ENCODE measurements around the gene MORN1. TPM values are rescaled to one million over a fixed set of nuclear protein-coding genes. Genes with fewer than 3 reads are reported as not detected.

Gene MORN1
- total RNA-seq, 1 experiment from 2014 or later: 47.8 TPM

- H2AFZ ChIP-seq: no peak overlapping the region
- H4K20me1 ChIP-seq (ENCODE audit: insufficient read depth): no peaks in the 10 kb centered on the region; the same call in 1 of the 2 replicates
- TF ChIP-seq EZH2 (IDR thresholded peaks at IDR 0.05; ENCODE audit: low read depth) (no peak), CTCF (conservative IDR thresholded peaks at IDR 0.05) (no peak)
- no peak overlapping the region for H3K4me2 ChIP-seq
- H3K9me2 ChIP-seq (ENCODE audit: insufficient read depth): no peaks in the 10 kb centered on the region
- H3K79me2 ChIP-seq (ENCODE audit: low read depth): peaks cover 14% of the 10 kb centered on the region; the same call in 1 of the 2 replicates
- H3K4me3 ChIP-seq: no peak overlapping the region
- H3K36me3 ChIP-seq (ENCODE audit: low read depth): no peaks in the 10 kb centered on the region
- no peaks in the 10 kb centered on the region for H3K27me3 ChIP-seq (ENCODE audit: insufficient read depth, low read depth)
- ChIA-PET CTCF (interaction anchor here (0.5 kb wide), 1 partner anchor 17 kb away, joined by 3 read pairs; no protein-coding TSS in a partner anchor), POLR2A (ENCODE audit: unreplicated experiment) (no interaction called here)
- DNase-seq: no peak
- peaks cover 6% of the 10 kb centered on the region; the same call in 1 of the 2 replicates for H3F3A ChIP-seq (ENCODE audit: insufficient read depth, low read depth)
- no peak overlapping the region for H3K27ac ChIP-seq
- intact Hi-C loops (cut with micrococcal nuclease; ENCODE audit: unreplicated experiment): no loop called here
- H3K9me3 ChIP-seq (ENCODE audit: insufficient read depth, low read depth): no peaks in the 10 kb centered on the region
- BruUV-seq (replicated peaks): no TSS peak
- H3K4me1 ChIP-seq (replicated peaks; ENCODE audit: insufficient read depth): peaks cover 9% of the 10 kb centered on the region; the same call in 1 of the 2 replicates
Measured at GRCh38 chr1:2385606-2386280, 5.6 kb downstream of the MORN1 start.

- Histone ChIP-seq H3K4me3 (no peak overlapping the region), H4K20me1 (ENCODE audit: insufficient read depth) (no peaks in the 10 kb centered on the region; the same call in 1 of the 2 replicates), H3K36me3 (ENCODE audit: low read depth) (no peaks in the 10 kb centered on the region), H2AFZ (no peak overlapping the region), H3K79me2 (ENCODE audit: low read depth) (peaks cover 8% of the 10 kb centered on the region; the same call in 1 of the 2 replicates), H3K9me2 (ENCODE audit: insufficient read depth) (no peaks in the 10 kb centered on the region), H3K9me3 (ENCODE audit: insufficient read depth, low read depth) (no peaks in the 10 kb centered on the region), H3K27ac (no peak overlapping the region), H3K4me1 (replicated peaks; ENCODE audit: insufficient read depth) (peaks cover 5% of the 10 kb centered on the region; the same call in 1 of the 2 replicates), H3K27me3 (ENCODE audit: insufficient read depth, low read depth) (no peaks in the 10 kb centered on the region), H3K4me2 (no peak overlapping the region), H3F3A (ENCODE audit: insufficient read depth, low read depth) (peaks cover 4% of the 10 kb centered on the region; the same call in 1 of the 2 replicates)
- CTCF ChIA-PET: no interaction called here
- intact Hi-C loops (cut with micrococcal nuclease; ENCODE audit: unreplicated experiment): no loop called here
- TF ChIP-seq EZH2 (IDR thresholded peaks at IDR 0.05; ENCODE audit: low read depth): no peak
- no peak for TF ChIP-seq CTCF (conservative IDR thresholded peaks at IDR 0.05)
- POLR2A ChIA-PET (ENCODE audit: unreplicated experiment): no interaction called here
- DNase-seq: no peak
- no TSS peak for BruUV-seq (replicated peaks)
Measured at GRCh38 chr1:2384941-2385481, 6.3 kb downstream of the MORN1 start.

- H3K27ac ChIP-seq: no peak overlapping the region
- no peak overlapping the region for H3K4me2 ChIP-seq
- no peaks in the 10 kb centered on the region for H3K27me3 ChIP-seq (ENCODE audit: insufficient read depth, low read depth)
- no peak overlapping the region for H3K4me3 ChIP-seq
- no peak overlapping the region for H2AFZ ChIP-seq
- H3K36me3 ChIP-seq (ENCODE audit: low read depth): no peaks in the 10 kb centered on the region
- H3K4me1 ChIP-seq (replicated peaks; ENCODE audit: insufficient read depth): no peaks in the 10 kb centered on the region
- POLR2A ChIA-PET (ENCODE audit: unreplicated experiment): interaction anchor here (0.5 kb wide), 1 partner anchor 195 kb away, joined by 5 read pairs; no protein-coding TSS in a partner anchor
- CTCF ChIA-PET: interaction anchor here (0.8 kb wide), 1 partner anchor 185 kb away, joined by 15 read pairs; no protein-coding TSS in a partner anchor
- no peaks in the 10 kb centered on the region for H3K9me2 ChIP-seq (ENCODE audit: insufficient read depth)
- H3K79me2 ChIP-seq (ENCODE audit: low read depth): 0 out of 2 replicates have a peak, but pooled peaks cover 1% of the 10 kb centered on the region
- BruUV-seq (replicated peaks): no TSS peak
- no peaks in the 10 kb centered on the region for H3K9me3 ChIP-seq (ENCODE audit: insufficient read depth, low read depth)
- H4K20me1 ChIP-seq (ENCODE audit: insufficient read depth): peaks cover 1% of the 10 kb centered on the region; the same call in 1 of the 2 replicates
- H3F3A ChIP-seq (ENCODE audit: insufficient read depth, low read depth): no peaks in the 10 kb centered on the region; the same call in 1 of the 2 replicates
- TF ChIP-seq CTCF (conservative IDR thresholded peaks at IDR 0.05): no peak
- TF ChIP-seq EZH2 (IDR thresholded peaks at IDR 0.05; ENCODE audit: low read depth): no peak
- peak in 1 of 2 experiments; percentile 23 for DNase-seq
- intact Hi-C loops (cut with micrococcal nuclease; ENCODE audit: unreplicated experiment): no loop called here
Measured at GRCh38 chr1:2384130-2384860, 7.1 kb downstream of the MORN1 start.
